Trophoblast cell (in vitro differentiated cells and primary cell): ENCODE data around the gene APPBP2.
"Not testable (repeated sequence)": the region's sequence is repeated elsewhere in the genome, so short reads cannot be mapped to it uniquely, and the experiment has no call there.

Experiments
- DNase-seq, 2 donors: peaks; one replicate each; pipeline ENCODE4 v3.0.0-alpha.2; 2016
- H2AFZ ChIP-seq: 2 replicates; pipeline ENCODE4 v1.6.1; 2013; ENCODE audit warnings: low read length, moderate library complexity, mild to moderate bottlenecking; ENCODE audit not compliant: insufficient read depth, poor library complexity
- H2AK5ac ChIP-seq: 2 replicates; pipeline ENCODE4 v1.6.1; 2013; ENCODE audit warnings: mild to moderate bottlenecking, low read length
- H2BK120ac ChIP-seq: 2 replicates; pipeline ENCODE4 v1.6.1; 2013; ENCODE audit warnings: low read length, mild to moderate bottlenecking, moderate library complexity; ENCODE audit not compliant: insufficient read depth, poor library complexity
- H2BK12ac ChIP-seq: 2 replicates; pipeline ENCODE4 v1.6.1; 2013; ENCODE audit warnings: mild to moderate bottlenecking, low read length, moderate library complexity
- H2BK5ac ChIP-seq: 2 replicates; pipeline ENCODE4 v1.6.1; 2013; ENCODE audit warnings: low read length, low read depth, moderate library complexity, mild to moderate bottlenecking; ENCODE audit not compliant: poor library complexity
- H3K14ac ChIP-seq: 2 replicates; pipeline ENCODE4 v1.6.1; 2013; ENCODE audit warnings: mild to moderate bottlenecking, low read length
- H3K18ac ChIP-seq: 2 replicates; pipeline ENCODE4 v1.6.1; 2013; ENCODE audit warnings: mild to moderate bottlenecking, low read length
- H3K23ac ChIP-seq: 2 replicates; pipeline ENCODE4 v1.6.1; 2013; ENCODE audit warnings: low read length
- H3K27ac ChIP-seq: 2 replicates; pipeline ENCODE4 v1.5.1; 2013; ENCODE audit warnings: low read depth, mild to moderate bottlenecking, inconsistent platforms, low read length, moderate library complexity
- H3K27me3 ChIP-seq: 2 replicates; pipeline ENCODE4 v1.6.1; 2013; ENCODE audit warnings: inconsistent platforms, mild to moderate bottlenecking, low read length, moderate library complexity; ENCODE audit not compliant: insufficient read depth
- H3K36me3 ChIP-seq, 2 experiments: 1 replicate in 1 of 2; 2 replicates in 1 of 2; pipeline ENCODE4 v1.6.1; 2013; ENCODE audit warnings: low read length in 2 of 2, mild to moderate bottlenecking in 2 of 2, moderate library complexity in 1 of 2; ENCODE audit not compliant: insufficient read depth in 2 of 2, control insufficient read depth in 1 of 2
- H3K4ac ChIP-seq: 2 replicates; pipeline ENCODE4 v1.6.1; 2013; ENCODE audit warnings: low read depth, mild to moderate bottlenecking, low read length, moderate library complexity
- H3K4me1 ChIP-seq, 2 experiments: 1 replicate in 1 of 2; 2 replicates in 1 of 2; pipeline ENCODE4 v1.6.1; 2013; ENCODE audit warnings: low read length in 2 of 2, mild to moderate bottlenecking in 2 of 2, moderate library complexity in 1 of 2; ENCODE audit not compliant: insufficient read depth in 2 of 2, control insufficient read depth in 1 of 2
- H3K4me2 ChIP-seq: 2 replicates; pipeline ENCODE4 v1.6.1; 2013; ENCODE audit warnings: inconsistent platforms, mild to moderate bottlenecking, low read length, moderate library complexity
- H3K4me3 ChIP-seq: 2 replicates; pipeline ENCODE4 v1.5.1; 2013; ENCODE audit warnings: mild to moderate bottlenecking, low read depth, low read length, inconsistent platforms
- H3K79me1 ChIP-seq: one replicate; pipeline ENCODE4 v1.6.1; 2013; ENCODE audit warnings: low read length
- H3K79me2 ChIP-seq: 2 replicates; pipeline ENCODE4 v1.6.1; 2013; ENCODE audit warnings: low read length, mild to moderate bottlenecking; ENCODE audit not compliant: control insufficient read depth, insufficient read depth, poor library complexity
- H3K9ac ChIP-seq: 2 replicates; pipeline ENCODE4 v1.6.1; 2013; ENCODE audit warnings: mild to moderate bottlenecking, low read length
- H3K9me3 ChIP-seq: 2 replicates; pipeline ENCODE4 v1.6.1; 2013; ENCODE audit warnings: low read depth, mild to moderate bottlenecking, control low read depth, inconsistent platforms, low read length; ENCODE audit not compliant: insufficient read depth
- H4K12ac ChIP-seq: 2 replicates; pipeline ENCODE4 v1.6.1; 2013; ENCODE audit warnings: low read depth, mild to moderate bottlenecking, low read length, moderate library complexity
- H4K8ac ChIP-seq: 2 replicates; pipeline ENCODE4 v1.6.1; 2013; ENCODE audit warnings: low read depth, mild to moderate bottlenecking, low read length, moderate library complexity
- H4K91ac ChIP-seq: one replicate; pipeline ENCODE4 v1.6.1; 2013; ENCODE audit warnings: low read depth, mild to moderate bottlenecking, low read length, moderate library complexity
- WGBS: extraction: QIAGEN DNeasy Blood & Tissue Kit; methylation state at CpG from one replicate; pipeline ENCODE4 v1.1.7; 2013; ENCODE audit warnings: missing lambda C conversion rate; ENCODE audit not compliant: insufficient read length, insufficient coverage; ENCODE audit errors: extremely low coverage; 5-methylcytosine and 5-hydroxymethylcytosine counted together

APPBP2 gene

GRCh38 chr17:60515199-60515598, 10.8 kb downstream of the APPBP2 start:
- H3K79me1 ChIP-seq, H2BK12ac ChIP-seq, H3K18ac ChIP-seq, H3K79me2 ChIP-seq, H3K27me3 ChIP-seq, H3K14ac ChIP-seq, H3K4me1 ChIP-seq, H2BK120ac ChIP-seq, H2AK5ac ChIP-seq, H3K23ac ChIP-seq, H3K4me3 ChIP-seq, H4K91ac ChIP-seq, H4K8ac ChIP-seq, DNase-seq, H3K9ac ChIP-seq, H2BK5ac ChIP-seq, H3K4me2 ChIP-seq, H2AFZ ChIP-seq, H3K9me3 ChIP-seq, H3K27ac ChIP-seq, H4K12ac ChIP-seq: not testable (repeated sequence)
- Histone ChIP-seq H3K36me3 (peaks cover 23 to 27% of the 10 kb centered on the region in 2 experiments), H3K4ac (peak overlapping the region; percentile 21)
- no CpG with 5 or more reads among the region's 5 CpGs for WGBS

- peak; percentile 14 to 58 for DNase-seq
- Histone ChIP-seq H3K4me1 (no peaks in the 10 kb centered on the region), H3K9ac (no peak overlapping the region), H3K27me3 (no peaks in the 10 kb centered on the region), H3K27ac (no peak overlapping the region), H2BK12ac (no peak overlapping the region), H3K23ac (no peak overlapping the region), H4K12ac (no peak overlapping the region), H4K91ac (no peak overlapping the region), H2AFZ (no peak overlapping the region), H3K9me3 (no peaks in the 10 kb centered on the region), H3K14ac (no peak overlapping the region), H3K36me3 (peaks cover 24% of the 10 kb centered on the region in 2 experiments), H3K79me1 (no peaks in the 10 kb centered on the region), H4K8ac (no peak overlapping the region), H2BK120ac (no peak overlapping the region), H3K79me2 (peaks cover 10% of the 10 kb centered on the region), H2BK5ac (no peak overlapping the region), H3K4ac (no peak overlapping the region), H3K4me2 (no peak overlapping the region), H3K18ac (no peak overlapping the region), H3K4me3 (no peak overlapping the region), H2AK5ac (no peak overlapping the region)
- no CpG with 5 or more reads among the region's 1 CpG for WGBS
Measured at GRCh38 chr17:60514500-60514899, 11.5 kb downstream of the APPBP2 start.

GRCh38 chr17:60514053-60514452, 12.0 kb downstream of the APPBP2 start:
- Histone ChIP-seq H3K23ac (no peak overlapping the region), H3K4me1 (no peaks in the 10 kb centered on the region), H3K4ac (peak overlapping the region; percentile 51), H4K91ac (no peak overlapping the region), H4K8ac (no peak overlapping the region), H3K4me3 (no peak overlapping the region), H3K36me3 (peaks cover 20 to 25% of the 10 kb centered on the region in 2 experiments), H3K4me2 (no peak overlapping the region), H3K79me2 (peaks cover 10% of the 10 kb centered on the region), H2BK12ac (no peak overlapping the region), H3K27ac (no peak overlapping the region), H2AFZ (no peak overlapping the region), H4K12ac (no peak overlapping the region), H3K27me3 (no peaks in the 10 kb centered on the region), H3K14ac (no peak overlapping the region), H2BK5ac (no peak overlapping the region), H3K79me1 (no peaks in the 10 kb centered on the region), H3K9me3 (no peaks in the 10 kb centered on the region), H3K9ac (no peak overlapping the region), H2BK120ac (no peak overlapping the region), H2AK5ac (no peak overlapping the region), H3K18ac (no peak overlapping the region)
- no CpG with 5 or more reads among the region's 3 CpGs for WGBS
- peak; percentile 60 to 72 for DNase-seq

- Histone ChIP-seq H4K12ac (no peak overlapping the region), H3K36me3 (peaks cover 12 to 21% of the 10 kb centered on the region in 2 experiments), H2AK5ac (no peak overlapping the region), H3K9ac (no peak overlapping the region), H3K4me3 (no peak overlapping the region), H4K91ac (no peak overlapping the region), H2BK120ac (no peak overlapping the region), H3K14ac (no peak overlapping the region), H2AFZ (no peak overlapping the region), H3K4me2 (no peak overlapping the region), H3K4me1 (no peaks in the 10 kb centered on the region), H3K27ac (no peak overlapping the region), H3K79me1 (no peaks in the 10 kb centered on the region), H4K8ac (no peak overlapping the region), H3K27me3 (no peaks in the 10 kb centered on the region), H2BK12ac (no peak overlapping the region), H3K9me3 (no peaks in the 10 kb centered on the region), H2BK5ac (no peak overlapping the region), H3K18ac (no peak overlapping the region), H3K4ac (peak overlapping the region; percentile 55), H3K79me2 (peaks cover 8% of the 10 kb centered on the region), H3K23ac (no peak overlapping the region)
- no peak for DNase-seq
- no CpG with 5 or more reads among the region's 11 CpGs for WGBS
Measured at GRCh38 chr17:60513014-60513413, 13.0 kb downstream of the APPBP2 start.
